Activated CD8-positive, alpha-beta T cell treated with anti-CD3 and anti-CD28 coated beads for 36 hours (primary cell): ENCODE measurements around the gene ASGR1. TPM values are rescaled to one million over a fixed set of nuclear protein-coding genes. Genes with fewer than 3 reads are reported as not detected.
"Not testable (repeated sequence)": the region's sequence is repeated elsewhere in the genome, so short reads cannot be mapped to it uniquely, and the experiment has no call there.

ENCODE experiments used
- ATAC-seq: fragments of 200-7000 bp; cut with Tn5 transposase; one replicate; pipeline ENCODE4 v1.10.0; 2021; ENCODE audit warnings: mild to moderate bottlenecking, moderate library complexity
- CTCF ChIA-PET: fragments of 350-600 bp; sonication (Branson Sonifier 250); formaldehyde crosslinking; loops from one replicate; lab custom pipeline; 2021; ENCODE audit warnings: antibody characterized with exemption; lab: Charles Lee
- POLR2A ChIA-PET: fragments of 350-600 bp; sonication (Branson Sonifier 250); formaldehyde crosslinking; loops from one replicate; lab custom pipeline; 2021; ENCODE audit warnings: antibody characterized with exemption; lab: Charles Lee
- DNase-seq: peaks from one replicate; pipeline ENCODE4 v3.0.0-alpha.2; 2020
- H3K27ac Mint-ChIP-seq: one replicate; pipeline ENCODE4 v1.8.0; 2021; ENCODE audit warnings: mild to moderate bottlenecking, mixed read lengths
- H3K27me3 Mint-ChIP-seq: one replicate; pipeline ENCODE4 v1.8.0; 2021; ENCODE audit warnings: mixed read lengths
- H3K36me3 Mint-ChIP-seq: one replicate; pipeline ENCODE4 v1.8.0; 2021; ENCODE audit warnings: low read depth, mixed read lengths
- H3K4me1 Mint-ChIP-seq: one replicate; pipeline ENCODE4 v1.8.0; 2021; ENCODE audit warnings: low read depth, mixed read lengths
- H3K4me3 Mint-ChIP-seq: one replicate; pipeline ENCODE4 v1.8.0; 2021; ENCODE audit warnings: mild to moderate bottlenecking, moderate library complexity, mixed read lengths
- H3K9me3 Mint-ChIP-seq: one replicate; pipeline ENCODE4 v1.8.0; 2021; ENCODE audit warnings: mixed read lengths
- CTCF ChIP-seq: fragments of 200-600 bp; IDR thresholded peaks from one replicate; pipeline ENCODE4 v1.8.0; 2022; ENCODE audit warnings: antibody characterized with exemption, mild to moderate bottlenecking
- intact Hi-C: fragments of 100-400 bp; cut with micrococcal nuclease; formaldehyde crosslinking; loops from one replicate; pipeline ENCODE4 v1.10.0; 2022
- total RNA-seq, 2 experiments: library from RNA; stranded (reverse); gene quantifications; one replicate each; pipeline ENCODE4 v1.2.3, GENCODE V29; 2021

ASGR1 gene
- total RNA-seq, 2 experiments from 2014 or later, result 2.6 to 3.9 TPM

GRCh38 chr17:7167832-7168231, 11.3 kb downstream of the ASGR1 start:
- POLR2A ChIA-PET, result no interaction called here

GRCh38 chr17:7166873-7167272, 12.3 kb downstream of the ASGR1 start:
- H3K4me3 Mint-ChIP-seq, result no peak overlapping the region
- ATAC-seq (no peak), DNase-seq (no peak)
- intact Hi-C loops, result no loop called here
- no peaks in the 10 kb centered on the region for H3K4me1 Mint-ChIP-seq
- no peak for TF ChIP-seq CTCF
- no peaks in the 10 kb centered on the region for H3K36me3 Mint-ChIP-seq
- POLR2A ChIA-PET, result no interaction called here
- H3K27ac Mint-ChIP-seq, result no peak overlapping the region
- CTCF ChIA-PET, result interaction anchor here (0.7 to 1.5 kb wide), 4 partner anchors 11 to 121 kb away, joined by 3 to 7 read pairs (median 4); no protein-coding TSS in a partner anchor
- H3K27me3 Mint-ChIP-seq, result peaks cover 4% of the 10 kb centered on the region
- H3K9me3 Mint-ChIP-seq, result no peaks in the 10 kb centered on the region

More at GRCh38 chr17:7167832-7168231, 11.3 kb downstream of the ASGR1 start:
- Mint-ChIP-seq H3K27ac (no peak overlapping the region), H3K9me3 (no peaks in the 10 kb centered on the region), H3K4me1 (no peaks in the 10 kb centered on the region), H3K27me3 (peaks cover 4% of the 10 kb centered on the region), H3K4me3 (no peak overlapping the region), H3K36me3 (no peaks in the 10 kb centered on the region)
- CTCF ChIA-PET, result interaction anchor here (0.7 to 1.5 kb wide), 4 partner anchors 10 to 122 kb away, joined by 3 to 7 read pairs (median 4); no protein-coding TSS in a partner anchor
- TF ChIP-seq CTCF, result no peak
- DNase-seq (no peak), ATAC-seq (no peak)
- intact Hi-C loops, result no loop called here

GRCh38 chr17:7159571-7159970, 19.6 kb downstream of the ASGR1 start:
- H3K4me1 Mint-ChIP-seq, DNase-seq, ATAC-seq, H3K4me3 Mint-ChIP-seq, H3K27ac Mint-ChIP-seq, H3K36me3 Mint-ChIP-seq, CTCF ChIA-PET, POLR2A ChIA-PET, intact Hi-C loops, H3K27me3 Mint-ChIP-seq, H3K9me3 Mint-ChIP-seq: not testable (repeated sequence)

GRCh38 chr17:7158424-7158823, 20.7 kb downstream of the ASGR1 start:
- H3K4me3 Mint-ChIP-seq, H3K4me1 Mint-ChIP-seq, H3K36me3 Mint-ChIP-seq, ATAC-seq, H3K27ac Mint-ChIP-seq, DNase-seq, CTCF ChIA-PET, H3K9me3 Mint-ChIP-seq, intact Hi-C loops: not testable (repeated sequence)
- H3K27me3 Mint-ChIP-seq, result peaks cover 11% of the 10 kb centered on the region
- POLR2A ChIA-PET, result interaction anchor here (0.6 kb wide), 1 partner anchor 1822 kb away, joined by 3 read pairs; no protein-coding TSS in a partner anchor

GRCh38 chr17:7156342-7156940, 22.7 kb downstream of the ASGR1 start:
- H3K36me3 Mint-ChIP-seq, result no peaks in the 10 kb centered on the region
- peaks cover 11% of the 10 kb centered on the region for H3K27me3 Mint-ChIP-seq
- no peak for DNase-seq
- H3K4me1 Mint-ChIP-seq, result no peaks in the 10 kb centered on the region
- no peak overlapping the region for H3K4me3 Mint-ChIP-seq
- no peak overlapping the region for H3K27ac Mint-ChIP-seq
- ChIA-PET POLR2A (no interaction called here), CTCF (interaction anchor here (1.2 to 1.6 kb wide), 2 partner anchors 23 to 111 kb away, joined by 3 to 4 read pairs; no protein-coding TSS in a partner anchor)
- TF ChIP-seq CTCF, result no peak
- ATAC-seq, result no peak
- intact Hi-C loops, result no loop called here
- H3K9me3 Mint-ChIP-seq, result no peaks in the 10 kb centered on the region

GRCh38 chr17:7147772-7148171, 31.4 kb downstream of the ASGR1 start:
- intact Hi-C loops, result no loop called here
- TF ChIP-seq CTCF, result no peak
- H3K36me3 Mint-ChIP-seq, result no peaks in the 10 kb centered on the region
- ChIA-PET POLR2A (no interaction called here), CTCF (interaction anchor here (1.2 to 1.5 kb wide), 3 partner anchors 11 to 102 kb away, joined by 4 to 6 read pairs (median 4); no protein-coding TSS in a partner anchor)
- ATAC-seq (peak; percentile 64), DNase-seq (no peak)
- no peaks in the 10 kb centered on the region for H3K4me1 Mint-ChIP-seq
- H3K4me3 Mint-ChIP-seq, result no peak overlapping the region
- no peak overlapping the region for H3K27ac Mint-ChIP-seq
- H3K27me3 Mint-ChIP-seq, result no peaks in the 10 kb centered on the region
- no peaks in the 10 kb centered on the region for H3K9me3 Mint-ChIP-seq
